Ishikawa (cell line): ENCODE measurements around the gene HHAT.

Source experiments
- CEBPB ChIP-seq: IDR thresholded peaks from 2 replicates; pipeline ENCODE4 v1.6.1; 2012
- CREB1 ChIP-seq: IDR thresholded peaks from 2 replicates; pipeline ENCODE4 v1.6.1; 2012; ENCODE audit warnings: low read depth
- EGR1 ChIP-seq: IDR thresholded peaks from 2 replicates; pipeline ENCODE4 v1.6.1; 2012
- EP300 ChIP-seq: IDR thresholded peaks from 2 replicates; pipeline ENCODE4 v1.6.1; 2012; ENCODE audit warnings: borderline replicate concordance
- FOXM1 ChIP-seq: IDR thresholded peaks from 2 replicates; pipeline ENCODE4 v1.6.1; 2012; ENCODE audit warnings: low read depth, borderline replicate concordance
- NFIC ChIP-seq: IDR thresholded peaks from 2 replicates; pipeline ENCODE4 v1.6.1; 2012
- RAD21 ChIP-seq: IDR thresholded peaks from 2 replicates; pipeline ENCODE4 v1.6.1; 2012; ENCODE audit warnings: low read depth
- REST ChIP-seq: IDR thresholded peaks from 2 replicates; pipeline ENCODE4 v1.6.1; 2012; ENCODE audit warnings: low read depth, mild to moderate bottlenecking
- TAF1 ChIP-seq: IDR thresholded peaks from 2 replicates; pipeline ENCODE4 v1.6.1; 2012; ENCODE audit warnings: low read depth, mild to moderate bottlenecking
- TCF12 ChIP-seq: IDR thresholded peaks from 2 replicates; pipeline ENCODE4 v1.6.1; 2012; ENCODE audit warnings: low read depth
- TEAD4 ChIP-seq: IDR thresholded peaks from 2 replicates; pipeline ENCODE4 v1.6.1; 2012
- USF1 ChIP-seq: IDR thresholded peaks from 2 replicates; pipeline ENCODE4 v1.6.1; 2012
- YY1 ChIP-seq: IDR thresholded peaks from 2 replicates; pipeline ENCODE4 v1.6.1; 2012; ENCODE audit warnings: low read depth
- ZBTB7A ChIP-seq: IDR thresholded peaks from 2 replicates; pipeline ENCODE4 v1.6.1; 2012; ENCODE audit warnings: low read depth
- TF ChIP-seq, protein P1 (sequence below): IDR thresholded peaks from 2 replicates; pipeline ENCODE4 v1.6.1; 2012

The HHAT gene

GRCh38 chr1:210418863-210419650, 90.4 kb downstream of the HHAT start:
- no peak for TF ChIP-seq REST
- no peak for TF ChIP-seq RAD21
- no peak for TF ChIP-seq CREB1
- TF ChIP-seq EGR1 = no peak
- no peak for TF ChIP-seq YY1
- no peak for TF ChIP-seq TCF12
- TF ChIP-seq, protein P1, sequence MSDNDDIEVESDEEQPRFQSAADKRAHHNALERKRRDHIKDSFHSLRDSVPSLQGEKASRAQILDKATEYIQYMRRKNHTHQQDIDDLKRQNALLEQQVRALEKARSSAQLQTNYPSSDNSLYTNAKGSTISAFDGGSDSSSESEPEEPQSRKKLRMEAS = no peak
- TF ChIP-seq ZBTB7A = no peak
- no peak for TF ChIP-seq TEAD4
- TF ChIP-seq NFIC = no peak
- no peak for TF ChIP-seq USF1
- no peak for TF ChIP-seq FOXM1
- no peak for TF ChIP-seq CEBPB
- TF ChIP-seq TAF1 = no peak
- no peak for TF ChIP-seq EP300

DNA sequence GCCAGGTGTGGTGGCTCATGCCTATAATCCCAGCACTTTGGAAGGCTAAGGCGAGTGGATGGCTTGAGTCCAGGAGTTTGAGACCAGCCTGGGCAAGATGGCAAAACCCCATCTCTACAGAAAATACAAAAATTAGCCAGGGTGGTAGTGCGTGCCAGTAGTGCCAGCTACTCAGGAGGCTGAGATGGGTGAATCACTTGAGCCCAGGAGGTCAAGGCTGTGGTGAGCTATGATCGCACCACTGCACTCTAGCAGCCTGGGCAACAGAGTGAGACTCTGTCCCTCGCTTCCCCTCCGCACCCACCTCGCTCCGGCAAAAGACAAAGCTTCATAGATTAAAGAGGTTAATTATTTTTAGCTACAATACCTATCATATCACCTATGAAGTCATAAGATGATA, 100.0 kb downstream of the HHAT start:
- TF ChIP-seq EP300 (no peak), TAF1 (no peak), RAD21 (no peak), ZBTB7A (no peak), USF1 (no peak), REST (no peak), CEBPB (no peak)
- TF ChIP-seq, protein P1 = no peak

GRCh38 chr1:210434223-210434622, 105.5 kb downstream of the HHAT start:
- TF ChIP-seq REST = no peak
- TF ChIP-seq, protein P1 = no peak
- no peak for TF ChIP-seq TEAD4
- TF ChIP-seq NFIC = no peak
- TF ChIP-seq CREB1 = no peak
- TF ChIP-seq EP300 = no peak
- TF ChIP-seq EGR1 = no peak
- TF ChIP-seq FOXM1 = no peak
- no peak for TF ChIP-seq ZBTB7A
- no peak for TF ChIP-seq TCF12
- TF ChIP-seq CEBPB = no peak
- TF ChIP-seq USF1 = no peak
- no peak for TF ChIP-seq YY1
- no peak for TF ChIP-seq RAD21
- TF ChIP-seq TAF1 = no peak

GRCh38 chr1:210437111-210437510, 108.4 kb downstream of the HHAT start:
- no peak for TF ChIP-seq CREB1
- no peak for TF ChIP-seq FOXM1
- TF ChIP-seq EGR1 = no peak
- TF ChIP-seq TAF1 = no peak
- no peak for TF ChIP-seq EP300
- TF ChIP-seq ZBTB7A = no peak
- no peak for TF ChIP-seq REST
- TF ChIP-seq TCF12 = no peak
- no peak for TF ChIP-seq TEAD4
- no peak for TF ChIP-seq YY1
- TF ChIP-seq CEBPB = no peak
